HPDE6-E6E7 (cell line): ENCODE measurements around the gene ZNF574.
A peak's percentile ranks its signal among the peaks of the same experiment; 100 is the strongest.

Experiments used
- DNase-seq: peaks from one replicate; pipeline ENCODE4 v3.0.0; 2011; ENCODE audit warnings: missing footprints; ENCODE audit errors: extremely low spot score

ZNF574 gene

GRCh38 chr19:42054205-42054604, 21.8 kb upstream of the ZNF574 start:
- no peak for DNase-seq

GRCh38 chr19:42057846-42058245, 18.1 kb upstream of the ZNF574 start:
- DNase-seq, result no peak

- no peak for DNase-seq
Measured at GRCh38 chr19:42059196-42059595, 16.8 kb upstream of the ZNF574 start.

- no peak for DNase-seq
Measured at GRCh38 chr19:42060117-42060516, 15.8 kb upstream of the ZNF574 start.

- DNase-seq, result no peak
Measured at GRCh38 chr19:42062381-42062780, 13.6 kb upstream of the ZNF574 start.

- no peak for DNase-seq
Measured at GRCh38 chr19:42064432-42064831, 11.5 kb upstream of the ZNF574 start.

GRCh38 chr19:42065051-42065450, 10.9 kb upstream of the ZNF574 start:
- DNase-seq, result no peak

GRCh38 chr19:42065511-42065910, 10.5 kb upstream of the ZNF574 start:
- DNase-seq, result no peak

- peak; percentile 21 for DNase-seq
Measured at GRCh38 chr19:42066075-42066754, 9.8 kb upstream of the ZNF574 start.

- no peak for DNase-seq
Measured at GRCh38 chr19:42067315-42067888, 8.6 kb upstream of the ZNF574 start.

GRCh38 chr19:42068361-42068755, 7.6 kb upstream of the ZNF574 start:
- DNase-seq, result no peak

GRCh38 chr19:42068756-42069571, 7.0 kb upstream of the ZNF574 start:
- no peak for DNase-seq

GRCh38 chr19:42069619-42070351, 6.2 kb upstream of the ZNF574 start, which contains the start of gene GRIK5:
Gene GRIK5 (minus strand): TSS chr19:42070206. CDS start chr19:42065770, 4,436 bp downstream.
- no peak for DNase-seq

GRCh38 chr19:42071247-42071646, 4.7 kb upstream of the ZNF574 start:
- DNase-seq, result no peak

GRCh38 chr19:42074513-42075363, 1.2 kb upstream of the ZNF574 start:
- no peak for DNase-seq

- DNase-seq, result peak; percentile 28
Measured at GRCh38 chr19:42075364-42075615, 676 bp upstream of the ZNF574 start.

GRCh38 chr19:42076380-42076944, 496 bp downstream of the ZNF574 start:
- DNase-seq, result no peak

- DNase-seq, result no peak
Measured at GRCh38 chr19:42078058-42078457, 2.1 kb downstream of the ZNF574 start.

- no peak for DNase-seq
Measured at GRCh38 chr19:42078538-42079275, 2.7 kb downstream of the ZNF574 start.

GRCh38 chr19:42079276-42079669, 3.3 kb downstream of the ZNF574 start:
- DNase-seq, result no peak
